ENCODE data around the gene UBALD2. TPM values are rescaled to one million over a fixed set of nuclear protein-coding genes. Genes with fewer than 3 reads are reported as not detected.

Gene UBALD2
- total RNA-seq, 1 donor: 35.3 TPM

GRCh38 chr17:76268015-76268749 is 3.0 kb downstream of the UBALD2 start:
- no peaks in the 10 kb centered on the region for H3K9me3 ChIP-seq (ENCODE audit: low read depth, low read length)
- H3K4me1 ChIP-seq (ENCODE audit: insufficient read depth, low read length): peaks cover 79% of the 10 kb centered on the region
- peak overlapping the region; percentile 27 for H3K4me3 ChIP-seq (ENCODE audit: low read length)
- no peaks in the 10 kb centered on the region for H3K27me3 ChIP-seq (ENCODE audit: insufficient read depth, low read length)

DNA sequence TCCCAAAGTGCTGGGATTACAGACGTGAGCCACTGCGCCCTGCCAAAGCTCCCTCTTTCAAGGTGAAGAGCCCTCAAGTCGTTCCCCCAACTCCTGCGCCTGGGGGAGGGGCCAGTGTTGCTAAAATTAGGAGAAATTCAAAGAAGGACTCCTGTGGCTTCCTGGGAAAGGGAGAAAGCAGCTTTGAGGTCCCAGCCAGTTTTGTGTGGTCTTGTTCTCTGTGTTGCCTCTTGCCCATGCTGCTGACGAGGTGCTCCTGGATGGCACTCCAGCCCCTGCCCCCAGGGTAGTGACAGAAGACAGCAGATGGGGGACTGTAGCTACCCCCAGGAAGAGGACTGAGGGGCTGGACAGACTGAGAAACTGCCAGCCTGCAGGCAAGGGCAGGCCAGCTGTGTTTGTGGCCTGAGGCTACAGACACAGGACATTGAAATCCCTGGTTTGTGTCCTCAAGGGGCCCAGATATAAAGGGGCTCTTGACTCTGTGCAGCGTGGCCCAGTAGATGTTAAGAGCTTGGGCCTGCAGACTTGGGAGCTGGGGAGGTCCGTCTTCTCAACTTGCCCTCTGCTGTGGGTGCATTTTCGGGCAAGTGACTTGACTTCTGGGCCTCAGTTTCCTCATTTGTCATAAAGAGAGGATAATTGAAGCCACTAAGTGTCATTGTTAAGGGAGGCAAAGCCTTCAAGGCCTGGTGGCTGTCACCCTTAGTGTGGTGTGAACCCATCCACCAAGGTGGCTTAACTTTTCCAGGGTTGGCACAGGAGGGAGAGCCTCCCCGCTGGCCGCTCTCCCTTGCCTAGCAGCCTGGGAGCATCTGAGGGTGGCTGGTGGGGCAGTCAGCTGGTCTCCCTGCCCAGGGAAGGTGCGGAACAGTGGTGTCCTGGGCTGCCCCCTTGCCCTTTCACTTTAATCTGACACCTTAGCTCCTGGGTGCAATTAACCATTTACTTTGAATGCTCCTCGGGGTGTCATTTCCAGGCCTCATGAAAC is 4.1 kb downstream of the UBALD2 start:
- no peak overlapping the region for H3K4me3 ChIP-seq (ENCODE audit: low read length)
- no peaks in the 10 kb centered on the region for H3K27me3 ChIP-seq (ENCODE audit: insufficient read depth, low read length)

DNA sequence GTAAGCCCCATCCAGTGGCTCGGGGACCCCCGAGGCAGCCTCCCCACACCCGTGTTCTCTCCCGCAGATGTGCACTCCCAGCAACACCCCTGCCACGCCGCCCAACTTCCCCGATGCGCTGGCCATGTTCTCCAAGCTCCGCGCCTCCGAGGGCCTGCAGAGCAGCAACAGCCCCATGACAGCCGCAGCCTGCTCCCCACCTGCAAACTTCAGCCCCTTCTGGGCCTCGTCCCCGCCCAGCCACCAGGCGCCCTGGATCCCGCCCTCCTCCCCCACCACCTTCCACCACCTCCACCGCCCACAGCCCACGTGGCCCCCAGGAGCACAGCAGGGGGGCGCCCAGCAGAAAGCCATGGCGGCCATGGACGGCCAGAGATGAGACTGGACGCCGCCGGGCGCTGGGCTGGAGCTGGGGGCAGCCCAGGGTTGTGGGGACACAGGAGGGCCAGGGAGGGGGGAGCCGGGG is 5.0 kb downstream of the UBALD2 start:
- no peaks in the 10 kb centered on the region for H3K27me3 ChIP-seq (ENCODE audit: insufficient read depth, low read length)
- no peak overlapping the region for H3K4me3 ChIP-seq (ENCODE audit: low read length)
- H3K4me1 ChIP-seq (ENCODE audit: insufficient read depth, low read length): peaks cover 82% of the 10 kb centered on the region
- H3K9me3 ChIP-seq (ENCODE audit: low read depth, low read length): no peaks in the 10 kb centered on the region

More for the DNA sequence above, 4.1 kb downstream of the UBALD2 start:
- peaks cover 79% of the 10 kb centered on the region for H3K4me1 ChIP-seq (ENCODE audit: insufficient read depth, low read length)
- H3K9me3 ChIP-seq (ENCODE audit: low read depth, low read length): no peaks in the 10 kb centered on the region

DNA sequence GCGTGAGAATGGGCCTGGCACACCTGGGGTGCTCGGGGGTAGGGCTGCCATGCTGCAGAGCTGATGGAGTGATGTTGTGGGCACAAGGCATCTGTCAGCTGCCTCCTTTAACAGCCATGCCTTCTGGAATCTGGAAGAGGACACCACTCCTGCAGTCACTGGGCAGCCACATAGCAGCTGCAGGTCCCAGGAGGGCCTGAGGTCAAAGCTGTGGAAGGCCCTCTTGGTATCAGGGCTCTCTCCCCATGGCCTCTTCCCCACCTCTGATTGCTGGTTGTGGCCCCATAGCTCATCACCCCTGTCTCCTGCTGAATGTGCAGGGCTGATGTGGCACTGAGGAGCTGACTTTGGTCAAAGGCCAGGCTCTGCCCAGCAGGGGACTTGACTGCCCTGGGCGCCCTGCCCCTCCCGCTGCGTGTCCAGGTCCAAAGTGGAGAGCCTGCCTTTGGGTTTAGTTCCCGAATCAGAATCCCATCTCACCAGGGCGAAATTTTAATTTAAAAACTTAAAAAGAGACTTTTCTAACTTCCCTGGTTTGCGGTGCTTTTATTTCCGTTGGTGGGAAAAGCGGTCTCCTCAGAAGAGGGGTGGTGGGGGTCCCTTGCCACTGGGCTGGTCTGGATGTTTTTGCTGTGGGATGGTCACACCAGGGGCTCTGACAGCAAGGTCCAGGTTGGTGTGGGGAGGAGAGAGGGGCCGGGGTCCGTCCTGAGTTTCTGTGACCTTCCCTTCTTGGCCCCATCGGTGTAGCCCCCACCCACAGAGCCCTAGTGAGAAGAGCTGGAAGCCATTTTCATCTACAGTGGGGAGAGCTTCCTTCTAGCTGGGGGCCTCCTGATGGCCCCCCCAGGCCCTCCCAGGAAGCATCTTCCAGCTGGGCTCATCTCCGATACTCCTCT is 5.9 kb downstream of the UBALD2 start:
- Histone ChIP-seq H3K27me3 (ENCODE audit: insufficient read depth, low read length) (no peaks in the 10 kb centered on the region), H3K4me3 (ENCODE audit: low read length) (peak overlapping the region; percentile 36), H3K9me3 (ENCODE audit: low read depth, low read length) (no peaks in the 10 kb centered on the region), H3K4me1 (ENCODE audit: insufficient read depth, low read length) (peaks cover 89% of the 10 kb centered on the region)

DNA sequence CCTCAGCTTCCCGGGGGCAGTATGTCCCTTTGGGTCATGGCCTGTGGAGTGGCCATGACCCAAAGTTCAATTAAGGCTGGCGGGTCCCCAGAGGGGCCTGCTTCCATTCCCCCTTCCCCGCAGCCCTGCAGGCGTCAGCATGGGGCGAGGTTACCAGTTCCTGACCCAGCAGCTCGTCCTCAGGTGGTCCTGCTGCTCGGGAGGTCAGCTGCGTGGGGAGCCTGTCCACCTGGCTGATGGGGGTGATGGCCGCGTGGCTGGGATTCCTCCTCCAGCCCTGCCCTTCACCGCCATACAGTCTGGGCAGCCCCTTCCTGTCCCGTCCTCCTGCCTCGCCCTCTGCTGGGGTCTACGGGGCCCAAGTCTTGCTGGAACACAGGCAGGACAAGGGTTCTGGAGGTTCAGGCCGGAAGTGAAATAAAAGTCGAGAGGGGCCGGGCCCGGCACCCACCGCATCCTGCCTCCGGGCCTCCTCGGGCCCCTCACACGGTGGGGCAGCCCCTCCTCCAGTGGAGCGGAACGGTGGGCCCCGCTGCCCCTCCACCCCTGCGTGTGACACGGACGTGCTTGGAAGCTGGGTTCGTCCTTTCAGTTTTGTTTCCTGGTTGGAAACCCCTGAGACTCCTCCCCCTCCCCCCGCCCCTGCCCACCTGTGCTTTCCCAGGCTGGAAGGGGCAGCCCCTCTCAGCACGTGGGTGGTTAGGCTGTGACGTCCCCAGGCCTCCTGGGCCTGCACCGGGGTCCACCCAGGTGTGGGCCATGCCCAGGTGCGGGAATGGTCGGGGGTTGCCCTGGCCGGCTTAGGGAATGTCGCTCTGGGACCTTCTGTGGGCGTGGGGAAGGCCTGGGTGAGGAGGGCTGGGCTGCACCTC is 6.8 kb downstream of the UBALD2 start:
- Histone ChIP-seq H3K4me3 (ENCODE audit: low read length) (peak overlapping the region; percentile 36), H3K4me1 (ENCODE audit: insufficient read depth, low read length) (peaks cover 82% of the 10 kb centered on the region), H3K9me3 (ENCODE audit: low read depth, low read length) (no peaks in the 10 kb centered on the region), H3K27me3 (ENCODE audit: insufficient read depth, low read length) (no peaks in the 10 kb centered on the region)

- H3K9me3 ChIP-seq (ENCODE audit: low read depth, low read length): no peaks in the 10 kb centered on the region
- H3K4me1 ChIP-seq (ENCODE audit: insufficient read depth, low read length): peaks cover 73% of the 10 kb centered on the region
- H3K4me3 ChIP-seq (ENCODE audit: low read length): peak overlapping the region; percentile 36
- no peaks in the 10 kb centered on the region for H3K27me3 ChIP-seq (ENCODE audit: insufficient read depth, low read length)
Observed at GRCh38 chr17:76272541-76273444, 7.6 kb downstream of the UBALD2 start.

- H3K27me3 ChIP-seq (ENCODE audit: insufficient read depth, low read length): no peaks in the 10 kb centered on the region
- H3K9me3 ChIP-seq (ENCODE audit: low read depth, low read length): no peaks in the 10 kb centered on the region
Observed at GRCh38 chr17:76273445-76274111, 8.4 kb downstream of the UBALD2 start.

DNA sequence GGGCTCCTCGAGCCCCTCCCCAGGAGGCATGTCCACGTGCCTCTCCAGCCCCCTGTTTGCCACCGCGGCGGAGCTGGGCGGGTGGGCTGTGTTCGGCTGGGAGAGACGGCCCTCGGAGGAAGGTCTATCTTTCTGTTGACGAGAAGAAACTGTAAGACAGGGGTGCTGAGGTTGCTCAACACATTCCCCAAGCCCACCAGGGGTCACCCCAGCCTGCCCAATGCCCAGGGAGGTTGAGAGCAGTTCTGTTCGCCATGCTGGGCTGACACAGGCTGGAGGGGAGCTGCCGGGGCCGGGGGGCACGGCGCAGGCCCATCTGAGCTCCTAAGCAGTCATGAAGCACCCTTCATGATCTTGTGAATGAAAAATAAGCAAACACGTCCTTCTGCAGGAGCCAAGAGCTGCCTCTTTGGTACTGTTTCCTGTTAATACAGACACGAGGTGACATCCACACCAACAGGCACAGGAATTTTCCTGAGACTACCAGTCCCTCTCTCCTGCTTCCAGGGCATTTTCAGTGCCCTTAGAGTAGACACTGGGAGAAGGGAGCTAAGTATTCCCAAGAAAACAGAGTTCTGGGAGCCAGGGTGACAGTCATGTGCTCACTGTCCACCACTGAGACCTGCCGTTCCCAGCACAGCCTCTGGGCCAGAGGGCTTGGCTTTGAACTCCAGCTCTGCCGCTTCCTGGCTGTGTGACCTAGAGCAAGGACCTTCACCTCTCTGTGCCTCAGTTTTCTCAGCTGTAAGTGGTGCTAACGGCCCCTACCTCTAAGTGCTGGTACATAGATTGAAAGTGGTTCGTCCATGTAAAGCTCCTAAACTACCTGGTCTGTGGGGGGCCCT is 9.2 kb downstream of the UBALD2 start:
- no peaks in the 10 kb centered on the region for H3K27me3 ChIP-seq (ENCODE audit: insufficient read depth, low read length)
- peaks cover 59% of the 10 kb centered on the region for H3K4me1 ChIP-seq (ENCODE audit: insufficient read depth, low read length)
- H3K4me3 ChIP-seq (ENCODE audit: low read length): no peak overlapping the region
- H3K9me3 ChIP-seq (ENCODE audit: low read depth, low read length): no peaks in the 10 kb centered on the region

More at GRCh38 chr17:76273445-76274111, 8.4 kb downstream of the UBALD2 start:
- peaks cover 66% of the 10 kb centered on the region for H3K4me1 ChIP-seq (ENCODE audit: insufficient read depth, low read length)
- no peak overlapping the region for H3K4me3 ChIP-seq (ENCODE audit: low read length)

GRCh38 chr17:76275382-76276068 is 10.4 kb downstream of the UBALD2 start:
- H3K27me3 ChIP-seq (ENCODE audit: insufficient read depth, low read length): no peaks in the 10 kb centered on the region
- no peaks in the 10 kb centered on the region for H3K9me3 ChIP-seq (ENCODE audit: low read depth, low read length)
- peaks cover 52% of the 10 kb centered on the region for H3K4me1 ChIP-seq (ENCODE audit: insufficient read depth, low read length)
- no peak overlapping the region for H3K4me3 ChIP-seq (ENCODE audit: low read length)

GRCh38 chr17:76276069-76276431 is 10.9 kb downstream of the UBALD2 start:
- no peaks in the 10 kb centered on the region for H3K9me3 ChIP-seq (ENCODE audit: low read depth, low read length)
- no peaks in the 10 kb centered on the region for H3K27me3 ChIP-seq (ENCODE audit: insufficient read depth, low read length)
- H3K4me1 ChIP-seq (ENCODE audit: insufficient read depth, low read length): peaks cover 47% of the 10 kb centered on the region
- H3K4me3 ChIP-seq (ENCODE audit: low read length): no peak overlapping the region

DNA sequence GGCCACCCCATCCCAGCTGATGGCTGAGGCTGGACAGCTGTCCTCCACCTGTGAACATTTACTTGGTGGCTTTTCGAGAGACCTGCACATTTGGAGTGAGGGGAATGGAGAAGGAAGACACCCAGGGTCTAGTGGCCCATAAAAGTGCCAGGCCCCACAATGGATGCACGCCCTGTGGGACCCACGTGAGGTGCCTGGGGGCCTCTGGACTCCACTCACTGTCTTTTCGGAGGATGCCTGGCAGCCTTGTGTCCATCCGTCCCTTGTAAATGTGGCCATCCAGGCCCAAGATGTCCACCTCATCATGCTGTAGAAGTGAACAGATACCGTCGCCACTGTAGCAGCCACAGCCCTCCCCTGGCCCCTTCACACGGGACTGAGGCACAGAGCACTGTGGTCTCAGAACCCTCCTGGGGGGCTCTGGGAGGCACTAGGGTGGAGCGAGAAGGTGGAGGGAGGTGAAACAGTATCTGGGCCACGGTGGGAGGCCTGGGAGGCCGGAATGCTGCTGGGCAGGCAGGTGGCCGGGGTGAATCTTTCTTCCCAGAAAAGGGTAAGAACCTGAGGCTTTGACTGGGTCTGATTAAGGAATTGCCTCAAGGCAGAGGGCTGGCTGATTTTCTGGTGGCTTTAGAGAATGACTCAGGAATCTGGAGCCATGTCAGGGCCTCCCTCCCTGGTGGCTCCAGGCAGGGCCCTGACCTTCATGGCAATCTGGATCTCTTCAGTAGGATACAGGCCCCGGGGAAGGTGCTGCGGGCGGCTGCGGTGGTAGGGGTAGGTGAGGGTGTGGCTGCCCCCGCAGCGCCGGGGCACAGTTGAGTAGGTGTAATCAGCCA is 11.5 kb downstream of the UBALD2 start:
- Histone ChIP-seq H3K4me3 (ENCODE audit: low read length) (no peak overlapping the region), H3K9me3 (ENCODE audit: low read depth, low read length) (no peaks in the 10 kb centered on the region), H3K27me3 (ENCODE audit: insufficient read depth, low read length) (no peaks in the 10 kb centered on the region), H3K4me1 (ENCODE audit: insufficient read depth, low read length) (peaks cover 41% of the 10 kb centered on the region)
